K562 (cell line): ENCODE results near the gene CXCL1. TPM values are rescaled to one million over a fixed set of nuclear protein-coding genes. Genes with fewer than 3 reads are reported as not detected.

ENCODE experiments used
- ATAC-seq: fragments of 200-7000 bp; cut with Tn5 transposase; 3 replicates; pipeline ENCODE4 v1.9.1; 2020; ENCODE audit warnings: moderate library complexity
- BruUV-seq: library from RNA; stranded (reverse); fragments of 400-500 nt; replicated peaks from 2 replicates; lab custom pipeline; 2021; lab: Mats Ljungman, UMichigan
- CTCF ChIA-PET: fragments of 300-600 bp; formaldehyde crosslinking; extraction: SDS; loops from one replicate; lab custom pipeline; 2021; ENCODE audit warnings: low intra/inter-chr PET ratio; lab: Yijun Ruan, JAX
- POLR2A ChIA-PET: fragments of 300-600, 350-650 bp; sonication (Branson Sonifier 250); formaldehyde crosslinking; extraction: SDS; loops from one replicate; lab custom pipeline; 2021; ENCODE audit warnings: antibody characterized with exemption, inconsistent platforms; lab: Yijun Ruan, JAX
- DNase-seq, 4 experiments: peaks; one replicate each; pipeline versions ENCODE4 v3.0.0 to v3.0.0-alpha.2; 2011 to 2018; ENCODE audit warnings: low spot score in 3 of 4, mixed read lengths in 3 of 4; ENCODE audit errors: extremely low read depth in 1 of 4
- FAIRE-seq: peaks from 2 replicates; lab custom pipeline; 2011; peaks lifted over from hg19 to GRCh38; lab: Jason Lieb, UNC
- H2AFZ ChIP-seq: 2 replicates; pipeline ENCODE4 v1.6.0; 2011; ENCODE audit warnings: low read depth, low read length, control low read depth, inconsistent platforms
- H3K27ac ChIP-seq: fragments of 200-600 bp; 3 replicates; pipeline ENCODE4 v1.8.0; 2011; ENCODE audit warnings: low read depth, mild to moderate bottlenecking, control low read depth, inconsistent platforms, low read length, moderate library complexity, mixed read lengths; ENCODE audit errors: extremely low read depth
- H3K27me3 ChIP-seq, 2 experiments: fragments of 300-600 bp in 1 of 2; 2 replicates in 1 of 2; 3 replicates in 1 of 2; pipeline versions ENCODE4 v1.6.0 to v1.8.0; 2011; ENCODE audit warnings: inconsistent platforms in 2 of 2, low read length in 2 of 2, mild to moderate bottlenecking in 1 of 2, mixed read lengths in 1 of 2, moderate library complexity in 1 of 2; ENCODE audit not compliant: control insufficient read depth in 2 of 2, insufficient read depth in 2 of 2
- H3K36me3 ChIP-seq: fragments of 300-600 bp; 3 replicates; pipeline ENCODE4 v1.8.0; 2011; ENCODE audit warnings: mild to moderate bottlenecking, low read length, inconsistent platforms; ENCODE audit not compliant: control insufficient read depth, insufficient read depth
- H3K4me1 ChIP-seq, 2 experiments: fragments of 200-600 bp in 1 of 2; replicated peaks in 1 of 2; 2 replicates in 1 of 2; 3 replicates in 1 of 2; pipeline versions ENCODE4 v1.5.1 to v1.8.0; 2011; ENCODE audit warnings: inconsistent platforms in 2 of 2, low read length in 2 of 2, mild to moderate bottlenecking in 1 of 2, mixed read lengths in 1 of 2, moderate library complexity in 1 of 2; ENCODE audit not compliant: control insufficient read depth in 2 of 2, insufficient read depth in 2 of 2
- H3K4me2 ChIP-seq: 2 replicates; pipeline ENCODE4 v1.6.1; 2011; ENCODE audit warnings: low read length, control low read depth, inconsistent platforms, mixed read lengths; ENCODE audit not compliant: insufficient read depth
- H3K4me3 ChIP-seq: fragments of 200-600 bp; sonication (generic), shearing (Covaris generic); 2 replicates; pipeline ENCODE4 v1.5.1; 2016; ENCODE audit warnings: control low read depth, inconsistent platforms
- H3K79me2 ChIP-seq: fragments of 200-600 bp; 3 replicates; pipeline ENCODE4 v1.8.0; 2011; ENCODE audit warnings: low read length, inconsistent platforms; ENCODE audit not compliant: control insufficient read depth, insufficient read depth
- H3K9ac ChIP-seq, 2 experiments: 2 replicates each; pipeline versions ENCODE4 v1.6.0 to v1.6.1; 2011; ENCODE audit warnings: low read depth in 2 of 2, low read length in 2 of 2, control low read depth in 1 of 2, inconsistent platforms in 1 of 2, mild to moderate bottlenecking in 1 of 2, mixed read lengths in 1 of 2; ENCODE audit not compliant: insufficient read depth in 1 of 2
- H3K9me1 ChIP-seq: one replicate; pipeline ENCODE4 v1.6.0; 2011; ENCODE audit warnings: inconsistent platforms, mild to moderate bottlenecking, low read length, moderate library complexity; ENCODE audit not compliant: control insufficient read depth, insufficient read depth
- H3K9me3 ChIP-seq: replicated peaks from 2 replicates; pipeline ENCODE4 v1.5.1; 2011; ENCODE audit warnings: low read depth, low read length, inconsistent platforms; ENCODE audit not compliant: control insufficient read depth, insufficient read depth
- H4K20me1 ChIP-seq: replicated peaks from 2 replicates; pipeline ENCODE4 v1.6.1; 2011; ENCODE audit warnings: low read length, inconsistent platforms, mixed read lengths; ENCODE audit not compliant: control insufficient read depth, insufficient read depth
- ADNP ChIP-seq: fragments of 200-800 bp; sonication (Bioruptor generic); IDR thresholded peaks from 2 replicates; pipeline ENCODE4 v1.6.1; 2016; ENCODE audit warnings: missing genetic modification characterization, missing compliant biosample characterization
- BRF1 ChIP-seq: IDR thresholded peaks from 3 replicates; pipeline ENCODE4 v1.6.1; 2011; ENCODE audit warnings: borderline replicate concordance, mild to moderate bottlenecking; ENCODE audit not compliant: insufficient read length; ENCODE audit errors: extremely low read depth
- CHD1 ChIP-seq: fragments of 200-600 bp; sonication (generic); IDR thresholded peaks from one replicate; pipeline ENCODE4 v1.6.1; 2012; ENCODE audit warnings: mild to moderate bottlenecking, moderate library complexity, low read length, inconsistent platforms
- EP400 ChIP-seq: fragments of 450-650 bp; IDR thresholded peaks from 2 replicates; pipeline ENCODE4 v1.6.1; 2017; ENCODE audit warnings: antibody characterized with exemption, mild to moderate bottlenecking, moderate library complexity
- EWSR1 ChIP-seq: fragments of 450-650 bp; IDR thresholded peaks from 2 replicates; pipeline ENCODE4 v1.6.1; 2018; ENCODE audit warnings: borderline replicate concordance, mild to moderate bottlenecking, low read depth, moderate library complexity; ENCODE audit not compliant: partially characterized antibody
- GATAD2B ChIP-seq: fragments of 450-650 bp; IDR thresholded peaks from 2 replicates; pipeline ENCODE4 v1.6.1; 2017; ENCODE audit warnings: mild to moderate bottlenecking, borderline replicate concordance
- KDM5B ChIP-seq: fragments of 200-600 bp; sonication (generic); IDR thresholded peaks from 2 replicates; pipeline ENCODE4 v1.6.1; 2012; ENCODE audit warnings: low read depth, mild to moderate bottlenecking, moderate library complexity, low read length, control low read depth, inconsistent platforms; ENCODE audit not compliant: insufficient replicate concordance
- RUNX1 ChIP-seq: sonication (generic); IDR thresholded peaks from 2 replicates; pipeline ENCODE4 v1.6.1; 2016; ENCODE audit warnings: antibody characterized with exemption, low read depth
- SRSF3 ChIP-seq: fragments of 200-400 bp; formaldehyde crosslinking; IDR thresholded peaks from 2 replicates; pipeline ENCODE4 v1.6.1; 2016; ENCODE audit warnings: mild to moderate bottlenecking, low read length, moderate library complexity; ENCODE audit not compliant: insufficient read depth
- TAF15 ChIP-seq: fragments of 200-400 bp; formaldehyde crosslinking; IDR thresholded peaks from 2 replicates; pipeline ENCODE4 v1.6.1; 2017; ENCODE audit warnings: mild to moderate bottlenecking, low read depth, low read length, moderate library complexity
- WGBS: fragments of 100-300 bp; shearing (Covaris generic); methylation state at CpG from one replicate; pipeline ENCODE4 v1.1.6; 2016; ENCODE audit warnings: low coverage, mixed read lengths; ENCODE audit not compliant: insufficient coverage; ENCODE audit errors: missing lambda C conversion rate; 5-methylcytosine and 5-hydroxymethylcytosine counted together
- in situ Hi-C: fragments of 300-500 bp; cut with MboI; formaldehyde crosslinking; loops from 4 replicates; pipeline ENCODE4 v1.15.0; 2018; ENCODE audit warnings: inconsistent platforms, mixed read lengths
- intact Hi-C: fragments of 100-400 bp; cut with micrococcal nuclease; formaldehyde crosslinking; loops from 2 replicates; pipeline ENCODE4 v1.14.2; 2022
- polyA plus RNA-seq, 8 experiments: library from polyadenylated mRNA; depleted of rRNA in 4 of 8; stranded (reverse) in 5 of 8; unstranded in 3 of 8; fragments of >200 nt; fragmentation: Nextera tagmentation in 2 of 8; fragmentation: Illumina TruSeq in 1 of 8; extraction: Ambion mirVana in 2 of 8; extraction: Trizol in 1 of 8; gene quantifications; 2 replicates each; pipeline versions ENCODE4 v1.2.1 to v1.2.3, GENCODE V29; 2011 to 2014; ENCODE audit warnings: inconsistent platforms in 1 of 8, missing spikeins in 1 of 8
- total RNA-seq, 7 experiments: library from RNA; depleted of rRNA in 6 of 7; stranded (reverse); fragments of >200 nt in 6 of 7; fragmentation: Illumina TruSeq in 2 of 7; extraction: Trizol in 2 of 7; gene quantifications; 2 replicates each; pipeline versions ENCODE4 v1.2.1 to v1.2.3, GENCODE V29; 2011 to 2021; ENCODE audit warnings: low replicate concordance in 1 of 7

Gene CXCL1
- total and polyA plus RNA-seq, 9 of the 15 experiments (the other 6 are each of a cell fraction or from before 2014, with no cell fraction given): 0.07 to 2.2 (median 0.32) TPM; not detected in 3

- no peak for DNase-seq
- BruUV-seq: no TSS peak
- no peak overlapping the region for H3K27ac ChIP-seq
- no peaks in the 10 kb centered on the region for H3K27me3 ChIP-seq
- ATAC-seq: no peak
- no peaks in the 10 kb centered on the region for H3K9me3 ChIP-seq
- no peaks in the 10 kb centered on the region for H3K79me2 ChIP-seq
- H4K20me1 ChIP-seq: no peaks in the 10 kb centered on the region
- H3K9me1 ChIP-seq: no peaks in the 10 kb centered on the region
- no peak overlapping the region for H2AFZ ChIP-seq
- no peak overlapping the region for H3K9ac ChIP-seq
- no peak for FAIRE-seq
- POLR2A ChIA-PET: interaction anchor here (0.6 kb wide), 1 partner anchor 28 kb away, joined by 3 read pairs; no protein-coding TSS in a partner anchor
- in situ Hi-C loops (loop anchor here (10.0 kb wide), 1 partner anchor 263 kb away; no protein-coding TSS in a partner anchor), intact Hi-C loops (no loop called here)
- TF ChIP-seq KDM5B: no peak
- no peak for TF ChIP-seq TAF15
- TF ChIP-seq EP400: no peak
- TF ChIP-seq EWSR1: no peak
- TF ChIP-seq BRF1: no peak
- no peak for TF ChIP-seq ADNP (tag)
- no peak for TF ChIP-seq SRSF3
- no peak for TF ChIP-seq GATAD2B
- no peak for TF ChIP-seq RUNX1
- no peak for TF ChIP-seq CHD1
- CTCF ChIA-PET: no interaction called here
- no peak overlapping the region for H3K4me2 ChIP-seq
- H3K4me3 ChIP-seq: no peak overlapping the region
- WGBS: 53% methylated on average over 6 of the region's 6 CpGs
- peaks cover 9 to 11% of the 10 kb centered on the region in 2 experiments; a peak in 4 of 5 replicates for H3K4me1 ChIP-seq
- H3K36me3 ChIP-seq: no peaks in the 10 kb centered on the region
Observed at GRCh38 chr4:73871511-73872310, 2.5 kb downstream of the CXCL1 start.
